ENCODE results near the gene FBXW11.
A peak's percentile ranks its signal among the peaks of the same experiment; 100 is the strongest.

FBXW11 gene

GRCh38 chr5:172010278-172010677 lies 3.8 kb upstream of the FBXW11 start:
- no peak for FAIRE-seq

GRCh38 chr5:172009536-172010270 lies 3.3 kb upstream of the FBXW11 start:
- FAIRE-seq, result no peak

- no peak for FAIRE-seq
Measured at GRCh38 chr5:172008689-172009141, 2.3 kb upstream of the FBXW11 start.

GRCh38 chr5:172008111-172008455 lies 1.6 kb upstream of the FBXW11 start:
- FAIRE-seq, result no peak

GRCh38 chr5:172007175-172008110 lies 1.0 kb upstream of the FBXW11 start:
- no peak for FAIRE-seq

- no peak for FAIRE-seq
Measured at GRCh38 chr5:172005708-172006320, 624 bp downstream of the FBXW11 start.

GRCh38 chr5:172004824-172005237 lies 1.6 kb downstream of the FBXW11 start:
- no peak for FAIRE-seq

GRCh38 chr5:172003746-172004145 lies 2.7 kb downstream of the FBXW11 start:
- FAIRE-seq, result peak; percentile 90

- no peak for FAIRE-seq
Measured at GRCh38 chr5:172002840-172003512, 3.5 kb downstream of the FBXW11 start.

GRCh38 chr5:172002310-172002709 lies 4.1 kb downstream of the FBXW11 start:
- FAIRE-seq, result no peak

- no peak for FAIRE-seq
Measured at GRCh38 chr5:171999877-172000276, 6.6 kb downstream of the FBXW11 start.

- FAIRE-seq, result no peak
Measured at GRCh38 chr5:171999100-171999499, 7.3 kb downstream of the FBXW11 start.

- no peak for FAIRE-seq
Measured at GRCh38 chr5:171997011-171997410, 9.4 kb downstream of the FBXW11 start.

- no peak for FAIRE-seq
Measured at GRCh38 chr5:171992813-171993212, 13.6 kb downstream of the FBXW11 start.

GRCh38 chr5:171992305-171992704 lies 14.1 kb downstream of the FBXW11 start:
- no peak for FAIRE-seq

- FAIRE-seq, result no peak
Measured at GRCh38 chr5:171990713-171991015, 15.8 kb downstream of the FBXW11 start.

GRCh38 chr5:171989946-171990712 lies 16.3 kb downstream of the FBXW11 start:
- FAIRE-seq, result no peak

GRCh38 chr5:171989276-171989675 lies 17.2 kb downstream of the FBXW11 start:
- FAIRE-seq, result no peak

GRCh38 chr5:171986772-171987171 lies 19.7 kb downstream of the FBXW11 start:
- no peak for FAIRE-seq

- no peak for FAIRE-seq
Measured at GRCh38 chr5:171984748-171985419, 21.6 kb downstream of the FBXW11 start.

GRCh38 chr5:171981847-171982246 lies 24.6 kb downstream of the FBXW11 start:
- FAIRE-seq, result no peak

- no peak for FAIRE-seq
Measured at GRCh38 chr5:171980792-171981191, 25.6 kb downstream of the FBXW11 start.

All from islet of Langerhans (tissue), 1 donor.